KG1 (cell line): ENCODE results near the gene NMT1.

ENCODE experiments used
- DNase-seq: peaks from one replicate; lab custom pipeline; 2025; lab: John Stamatoyannopoulos, UW

The NMT1 gene

GRCh38 chr17:45104907-45105624 lies 43.9 kb downstream of the NMT1 start:
- no peak for DNase-seq

DNA sequence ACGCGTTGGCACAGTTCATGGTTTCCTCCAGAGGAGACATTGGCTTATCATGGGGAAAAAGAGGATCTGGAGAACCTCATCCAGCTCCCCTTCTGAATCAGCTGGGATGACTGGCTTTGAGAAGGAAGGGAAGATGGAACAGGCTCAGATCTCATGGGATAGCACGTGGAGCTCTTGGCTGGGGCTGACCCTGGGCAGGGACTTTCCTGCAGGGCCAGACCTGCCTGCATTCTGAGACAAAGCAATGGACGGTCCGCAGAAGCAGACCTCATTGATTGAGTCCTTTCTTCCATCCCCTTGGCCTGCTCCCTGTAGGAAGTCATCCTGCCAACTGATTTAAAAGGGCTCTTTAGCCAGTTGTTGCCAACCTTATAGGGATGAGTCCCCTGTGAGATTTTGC lies 45.0 kb downstream of the NMT1 start:
- DNase-seq: no peak

GRCh38 chr17:45106582-45106981 lies 45.5 kb downstream of the NMT1 start:
- no peak for DNase-seq

- DNase-seq: no peak
Measured at GRCh38 chr17:45107293-45108010, 46.3 kb downstream of the NMT1 start.

GRCh38 chr17:45108051-45108450 lies 46.9 kb downstream of the NMT1 start:
- DNase-seq: no peak

- no peak for DNase-seq
Measured at GRCh38 chr17:45108595-45109521, 47.7 kb downstream of the NMT1 start.

DNA sequence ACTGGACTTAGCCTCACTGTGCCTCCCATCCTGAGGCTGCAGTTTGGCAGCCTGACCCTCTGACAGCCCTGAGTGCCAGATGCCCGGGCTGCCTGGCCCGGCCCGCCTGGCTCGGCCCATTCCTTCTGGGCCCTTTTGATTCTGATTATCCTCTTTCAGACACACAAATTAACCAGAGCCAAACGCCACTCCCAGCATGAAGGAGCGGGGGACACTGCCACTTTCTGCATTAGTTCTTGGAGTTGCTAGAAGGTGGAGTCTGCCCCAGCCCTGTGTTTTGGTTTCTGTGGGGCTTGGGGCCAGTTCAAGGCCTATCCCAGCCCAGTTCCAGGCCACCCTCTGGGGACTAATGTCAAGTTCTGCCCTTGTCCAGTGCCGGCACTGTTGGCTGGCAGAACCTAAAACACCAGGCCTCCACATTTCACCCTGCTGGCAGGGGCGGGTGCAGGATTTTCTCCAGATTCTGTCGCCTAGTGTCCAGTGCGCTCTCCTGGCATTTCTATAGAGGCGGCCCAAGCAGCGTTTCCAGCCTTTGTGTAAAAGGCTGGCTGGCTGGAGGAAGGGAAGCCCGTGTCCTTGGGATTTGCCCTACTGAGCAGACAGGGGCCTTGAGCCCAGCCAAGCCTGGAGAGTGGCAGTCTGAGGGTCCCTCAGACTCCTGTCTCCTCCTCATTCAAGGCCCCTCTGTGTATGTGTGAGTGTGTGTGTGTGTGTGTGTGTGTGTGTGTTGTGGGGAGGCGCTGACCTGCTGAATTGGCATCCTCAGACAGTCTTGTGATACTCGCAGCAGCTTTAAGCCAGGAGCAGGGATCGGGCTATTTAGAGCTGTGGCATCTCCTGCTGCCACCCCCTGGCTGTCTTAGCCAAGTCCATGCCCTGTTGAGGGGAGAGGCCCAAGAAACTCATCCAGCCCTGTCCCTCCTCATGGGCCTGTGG lies 49.8 kb downstream of the NMT1 start:
- no peak for DNase-seq

- no peak for DNase-seq
Measured at GRCh38 chr17:45111850-45112249, 50.7 kb downstream of the NMT1 start.

DNA sequence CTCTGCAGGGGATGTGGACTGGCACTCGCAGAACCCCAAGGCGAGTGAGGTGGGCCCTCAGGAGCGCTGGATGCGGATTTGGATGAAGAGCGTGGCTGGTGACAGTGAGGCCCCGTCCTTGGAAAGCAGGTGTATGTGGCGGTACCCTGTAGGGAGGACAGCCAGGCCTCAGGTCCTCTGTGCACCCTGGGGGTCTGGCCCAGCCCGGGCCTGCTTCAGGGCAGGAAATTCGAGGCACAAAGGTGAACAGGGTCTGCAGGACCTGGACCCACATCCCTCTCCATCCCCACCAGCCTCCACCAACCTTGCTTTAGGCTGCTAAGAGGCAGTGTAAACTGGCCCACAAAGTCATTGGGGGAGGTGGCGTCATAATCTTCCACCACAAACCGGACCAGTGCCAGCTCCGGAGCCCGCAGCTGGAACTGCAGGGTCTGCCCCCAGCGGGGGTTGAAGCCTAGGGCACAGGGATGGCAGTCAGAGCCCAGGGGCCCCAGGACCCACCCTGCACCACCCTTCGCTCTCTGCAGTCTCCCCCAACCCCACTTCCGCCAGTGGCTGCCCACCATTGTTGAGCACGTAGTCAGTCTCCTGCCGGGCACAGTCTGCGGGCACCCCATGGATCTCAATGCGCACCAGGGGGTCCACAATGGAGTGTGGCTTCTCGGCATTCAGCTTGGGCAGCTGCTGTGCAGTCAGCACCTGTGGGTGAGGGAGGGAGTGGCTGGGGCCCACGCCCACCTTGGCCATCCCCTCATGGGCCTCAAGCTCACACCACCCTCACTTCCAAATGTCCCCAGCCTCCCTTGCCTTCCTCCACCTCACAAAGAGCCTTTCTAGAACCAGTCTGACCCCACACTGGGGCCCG lies 51.7 kb downstream of the NMT1 start:
- no peak for DNase-seq

GRCh38 chr17:45113424-45113754 lies 52.3 kb downstream of the NMT1 start:
- no peak for DNase-seq

DNA sequence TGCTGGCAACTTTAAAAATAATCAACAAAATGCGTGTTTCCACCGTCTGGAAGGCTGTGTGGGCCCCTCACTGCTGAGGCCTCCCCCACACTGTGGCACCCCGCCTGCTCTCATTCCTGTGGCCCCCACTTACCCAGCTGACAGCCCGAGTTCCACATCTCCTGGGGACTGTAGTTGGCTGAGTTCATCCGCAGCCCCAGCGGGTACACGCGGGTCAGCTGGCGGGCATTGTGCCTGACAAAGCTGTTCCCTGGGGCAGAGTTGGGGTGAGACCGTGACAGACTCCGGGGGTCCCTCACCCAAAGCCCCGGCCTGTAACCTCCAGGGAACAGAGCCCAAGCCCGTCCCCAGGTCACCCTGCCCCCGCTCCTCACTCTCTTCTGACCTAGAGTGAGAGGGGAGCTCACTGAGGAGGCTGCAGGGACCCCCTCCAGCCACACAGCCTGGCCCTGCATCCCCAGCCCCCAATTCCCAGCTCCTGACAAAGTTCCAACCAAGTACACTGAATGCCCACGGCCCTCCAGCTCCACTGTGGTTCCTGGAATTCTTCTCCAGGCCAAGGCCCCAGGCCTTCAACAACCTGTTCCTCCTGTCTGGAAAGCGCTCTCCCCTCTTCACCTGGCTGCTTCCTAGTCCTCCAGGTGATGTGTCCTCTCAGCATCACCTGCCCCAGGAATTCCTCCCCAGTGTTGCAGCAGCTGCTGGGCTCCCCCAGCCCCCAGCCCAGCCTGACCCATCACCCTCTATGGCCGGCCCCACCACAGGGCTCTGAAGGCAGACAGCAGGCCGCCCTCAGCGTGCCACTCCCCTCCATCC lies 53.2 kb downstream of the NMT1 start:
- no peak for DNase-seq

GRCh38 chr17:45115015-45115625 lies 54.0 kb downstream of the NMT1 start:
- DNase-seq: no peak

DNA sequence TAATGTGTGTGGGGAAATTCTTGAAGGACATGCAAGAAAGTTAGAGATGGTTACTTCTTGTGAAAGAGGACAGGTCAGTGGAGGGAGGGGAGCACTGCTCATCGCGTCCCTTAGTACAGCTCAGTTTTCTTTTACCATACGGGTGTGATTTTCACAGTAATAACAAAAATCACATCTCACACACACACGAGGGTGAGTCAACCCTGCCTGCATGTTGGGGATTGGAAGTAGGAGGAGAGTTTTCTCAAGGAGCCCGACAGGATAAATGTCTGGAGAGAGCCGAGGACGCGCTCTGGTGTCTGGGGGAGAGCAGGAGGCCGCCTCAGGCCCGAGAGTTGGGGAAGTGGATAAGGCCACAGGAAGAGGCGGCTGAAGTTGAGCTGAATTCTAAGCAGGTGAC lies 54.8 kb downstream of the NMT1 start:
- DNase-seq: no peak

GRCh38 chr17:45116434-45117016 lies 55.4 kb downstream of the NMT1 start:
- no peak for DNase-seq

DNA sequence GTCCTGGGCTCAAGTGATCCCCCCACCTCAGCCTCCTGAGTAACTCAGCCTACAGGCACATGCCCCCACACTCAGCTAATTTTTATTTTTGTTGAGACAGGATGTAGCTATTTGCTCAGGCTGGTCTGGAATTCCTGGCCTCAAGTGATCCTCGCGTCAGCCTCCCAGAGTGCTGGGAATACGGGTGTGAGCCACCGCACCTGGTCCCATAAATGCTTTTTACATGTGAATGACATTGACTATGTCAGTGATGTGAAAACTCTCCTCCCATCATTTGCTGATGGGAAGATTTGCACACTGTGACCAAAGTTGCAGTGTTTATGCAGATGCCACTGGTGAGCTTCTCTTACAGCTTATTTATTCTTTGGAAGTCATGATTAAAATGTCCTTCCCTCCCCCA lies 56.2 kb downstream of the NMT1 start:
- no peak for DNase-seq

- no peak for DNase-seq
Measured at GRCh38 chr17:45117848-45118646, 56.9 kb downstream of the NMT1 start.

DNA sequence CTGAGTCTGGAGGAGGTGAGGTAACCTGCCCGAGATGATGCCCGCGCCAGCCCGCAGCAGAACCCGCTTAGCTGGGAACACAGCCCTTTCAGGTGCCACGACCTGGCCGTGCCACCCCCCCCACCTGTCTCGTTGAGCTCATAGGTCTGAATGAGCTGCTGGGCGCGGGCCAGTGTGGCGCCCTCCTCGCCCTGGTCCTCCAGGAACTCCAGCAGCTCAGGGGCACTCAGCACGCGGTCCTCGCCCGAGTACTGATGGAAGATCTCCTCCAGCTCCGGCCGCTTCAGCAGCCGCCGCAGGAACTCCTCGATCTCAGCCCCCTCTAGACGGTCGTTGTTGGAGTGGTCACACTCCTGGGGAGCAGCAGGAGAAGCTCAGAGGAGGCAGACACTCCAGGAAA lies 57.6 kb downstream of the NMT1 start:
- no peak for DNase-seq

- no peak for DNase-seq
Measured at GRCh38 chr17:45119964-45120363, 58.8 kb downstream of the NMT1 start.
